ENCODE measurements around the gene ECD.
"Not testable (repeated sequence)": the region's sequence is repeated elsewhere in the genome, so short reads cannot be mapped to it uniquely, and the experiment has no call there.

The ECD gene

DNA sequence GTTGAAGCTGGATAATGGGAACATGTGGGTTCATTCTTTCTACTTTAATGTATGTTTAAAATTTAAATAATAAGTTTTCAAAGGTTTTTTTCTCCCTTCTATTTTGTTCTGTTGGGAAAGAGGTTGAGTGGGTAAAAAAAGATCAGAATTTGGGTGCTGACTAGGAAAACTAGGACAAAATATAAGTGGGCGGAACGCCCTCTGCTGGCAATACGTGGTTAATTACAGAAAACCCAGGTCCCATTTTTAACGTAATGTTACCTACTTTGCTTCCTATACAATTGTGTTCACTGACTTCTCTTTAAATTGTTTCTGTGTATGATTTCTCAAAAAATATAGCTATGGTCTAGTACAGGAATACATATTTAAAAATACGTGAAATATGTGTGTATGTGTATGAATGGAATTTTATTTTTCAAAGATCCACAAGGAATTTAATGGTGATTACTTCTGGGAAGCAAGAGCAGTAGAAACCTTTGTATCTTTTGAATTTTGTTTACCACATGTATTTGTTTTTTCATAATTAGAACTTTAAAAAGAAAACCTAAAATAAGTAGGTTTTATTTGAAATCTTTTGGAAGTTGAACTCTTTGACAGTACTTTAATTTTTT is 8.7 kb downstream of the ECD start:
- DNase-seq (ENCODE audit: low spot score), result peak; percentile 84

GRCh38 chr10:73156054-73156453 is 11.8 kb downstream of the ECD start:
- DNase-seq (ENCODE audit: low spot score), result no peak

DNA sequence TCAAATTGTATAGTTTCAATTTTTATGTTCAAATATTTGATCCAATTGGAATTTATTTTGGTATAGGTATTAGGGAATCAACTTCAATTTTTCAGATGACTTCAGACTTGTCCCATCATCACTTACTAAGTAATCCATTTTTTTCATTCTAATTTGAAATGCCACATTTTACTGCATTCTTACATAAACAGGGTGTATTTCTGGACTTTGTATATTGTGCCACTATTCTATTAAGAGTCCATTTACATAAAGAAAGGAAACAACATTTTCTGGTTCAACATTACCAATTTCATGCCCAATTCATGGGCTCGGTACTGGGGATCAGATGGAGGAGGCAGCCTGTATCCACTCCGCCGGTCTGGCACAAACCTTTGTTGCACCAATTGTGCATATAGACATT is 15.8 kb downstream of the ECD start:
- no peak for DNase-seq (ENCODE audit: low spot score)

DNA sequence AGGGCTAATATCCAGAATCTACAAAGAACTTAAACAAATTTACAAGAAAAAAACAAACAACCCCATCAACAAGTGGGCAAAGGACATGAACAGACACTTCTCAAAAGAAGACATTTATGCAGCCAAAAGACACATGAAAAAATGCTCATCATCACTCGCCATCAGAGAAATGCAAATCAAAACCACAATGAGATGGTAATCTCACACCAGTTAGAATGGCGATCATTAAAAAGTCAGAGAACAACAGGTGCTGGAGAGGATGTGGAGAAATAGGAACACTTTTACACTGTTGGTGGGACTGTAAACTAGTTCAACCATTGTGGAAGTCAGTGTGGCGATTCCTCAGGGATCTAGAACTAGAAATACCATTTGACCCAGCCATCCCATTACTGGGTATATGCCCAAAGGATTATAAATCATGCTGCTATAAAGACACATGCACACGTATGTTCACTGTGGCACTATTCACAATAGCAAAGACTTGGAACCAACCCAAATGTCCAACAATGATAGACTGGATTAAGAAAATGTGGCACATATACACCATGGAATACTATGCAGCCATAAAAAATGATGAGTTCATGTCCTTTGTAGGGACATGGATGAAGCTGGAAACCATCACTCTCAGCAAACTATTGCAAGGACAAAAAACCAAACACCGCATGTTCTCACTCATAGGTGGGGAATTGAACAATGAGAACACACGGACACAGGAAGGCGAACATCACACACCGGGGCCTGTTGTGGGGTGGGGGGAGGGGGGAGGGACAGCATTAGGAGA is 17.0 kb downstream of the ECD start:
- not testable (repeated sequence) for DNase-seq (ENCODE audit: low spot score)

DNA sequence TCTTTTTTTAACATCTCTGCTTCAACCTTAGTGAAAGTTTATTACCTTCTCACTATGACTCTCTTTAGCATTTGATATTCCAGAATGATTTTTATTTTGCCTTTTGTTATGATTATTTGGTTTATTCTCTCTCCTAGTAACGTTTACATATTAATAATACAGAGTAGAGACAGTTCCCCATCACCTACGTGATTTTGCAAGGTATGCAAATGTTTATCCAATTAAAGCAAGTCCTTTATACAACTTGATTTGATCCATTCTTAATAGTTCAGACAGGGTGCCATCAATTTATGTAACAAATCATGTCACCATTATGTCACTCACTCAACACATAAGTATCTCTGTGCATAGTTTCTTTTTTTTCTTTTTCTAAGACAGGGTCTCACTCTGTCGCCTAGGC is 26.2 kb downstream of the ECD start:
- no peak for DNase-seq (ENCODE audit: low spot score)

DNA sequence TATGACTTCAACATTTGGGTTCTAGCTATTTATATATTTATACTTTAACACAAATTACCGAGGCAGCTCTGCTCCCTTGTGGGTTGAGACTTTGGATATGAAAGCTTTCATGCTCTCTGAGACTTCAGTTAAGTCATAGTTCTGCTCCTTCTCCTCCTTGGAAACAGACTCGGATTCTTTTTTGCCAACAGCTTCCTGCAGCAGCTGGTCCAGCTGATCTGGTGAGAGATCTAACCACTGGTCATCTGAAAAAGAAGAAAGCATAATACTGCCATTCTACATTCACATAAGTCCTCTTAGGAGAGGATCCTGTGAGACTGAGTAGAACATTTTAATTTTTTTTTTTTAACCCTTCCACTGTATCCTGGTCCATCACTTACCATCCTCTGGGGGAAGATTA is 28.6 kb downstream of the ECD start:
- DNase-seq (ENCODE audit: low spot score), result no peak

GRCh38 chr10:73136627-73137026 is 31.2 kb downstream of the ECD start:
- no peak for DNase-seq (ENCODE audit: low spot score)

DNA sequence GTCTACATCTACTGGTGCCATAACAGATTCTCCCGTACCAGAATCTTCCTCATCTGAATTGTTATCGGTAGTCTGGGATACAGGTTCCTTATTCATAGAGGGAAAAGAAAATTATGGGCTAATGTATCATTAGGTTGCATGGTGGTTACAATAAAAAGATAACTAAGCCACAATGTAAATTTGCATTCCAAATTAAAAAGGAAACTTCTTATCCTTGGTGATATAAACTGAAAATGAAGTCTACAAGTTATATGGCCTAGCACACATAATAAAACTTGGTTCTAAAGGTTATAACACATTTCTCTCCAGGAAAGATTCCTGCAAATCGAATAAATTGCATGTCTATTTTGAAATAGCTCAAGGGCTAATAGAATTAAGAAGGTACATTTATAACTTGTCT is 33.1 kb downstream of the ECD start:
- no peak for DNase-seq (ENCODE audit: low spot score)

GRCh38 chr10:73131913-73132686 is 35.7 kb downstream of the ECD start:
- no peak for DNase-seq (ENCODE audit: low spot score)

DNA sequence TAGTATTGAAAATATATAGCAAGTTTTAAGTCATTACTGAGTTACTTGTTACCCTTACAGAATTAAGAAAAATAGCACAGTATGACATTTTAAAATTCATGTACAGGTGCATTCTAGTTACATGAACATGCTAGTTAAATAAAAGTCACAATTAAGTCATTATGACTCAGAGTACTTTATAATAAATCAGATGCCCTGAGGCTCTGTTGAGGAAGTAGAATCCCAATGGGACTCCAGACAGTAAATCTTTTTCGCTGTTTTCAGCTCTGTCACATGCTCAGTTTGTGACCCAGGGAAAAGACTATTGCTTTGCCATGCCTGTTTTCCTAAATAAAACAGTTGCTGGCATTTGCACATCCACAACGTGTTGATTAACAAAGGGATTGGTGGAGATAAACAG is 36.5 kb downstream of the ECD start:
- no peak for DNase-seq (ENCODE audit: low spot score)

DNA sequence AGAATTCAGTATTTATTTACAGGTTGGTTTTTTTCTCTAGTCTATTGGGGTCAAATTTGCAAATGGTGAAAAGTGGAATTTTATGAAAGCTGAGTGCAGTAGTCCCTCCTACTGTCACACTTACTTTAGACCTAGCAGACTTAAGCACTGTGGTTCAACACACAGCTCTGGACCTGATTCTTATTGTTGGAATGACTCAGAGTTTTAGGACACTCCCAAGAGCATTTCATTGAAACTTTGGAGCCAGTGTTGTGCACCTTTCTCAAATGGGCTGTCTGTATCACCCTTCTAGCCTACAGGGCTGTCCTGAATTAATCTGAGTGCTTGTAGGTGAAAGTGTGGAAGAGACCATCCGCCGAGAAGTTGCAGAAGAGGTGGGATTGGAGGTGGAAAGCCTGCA is 41.5 kb downstream of the ECD start:
- no peak for DNase-seq (ENCODE audit: low spot score)

DNA sequence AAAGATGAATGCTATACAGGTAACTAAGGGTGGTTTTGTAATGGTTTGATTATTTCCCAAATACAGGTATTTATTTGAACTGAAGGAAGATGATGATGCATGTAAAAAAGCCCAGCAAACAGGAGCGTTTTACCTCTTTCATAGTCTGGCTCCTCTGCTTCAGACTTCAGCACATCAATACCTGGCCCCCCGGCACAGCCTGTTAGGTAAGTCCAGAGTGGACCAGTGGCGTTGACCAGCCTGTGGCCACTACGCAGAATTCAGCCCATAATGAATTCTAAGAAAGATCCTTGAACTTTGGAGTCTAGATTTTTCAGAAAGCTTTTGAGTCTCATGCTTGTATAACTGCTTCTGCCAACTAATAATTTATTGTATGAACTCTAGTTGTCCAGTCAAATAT is 47.9 kb downstream of the ECD start:
- DNase-seq (ENCODE audit: low spot score), result no peak

GRCh38 chr10:73119457-73119856 is 48.4 kb downstream of the ECD start:
- DNase-seq (ENCODE audit: low spot score), result no peak

- no peak for DNase-seq (ENCODE audit: low spot score)
Measured at GRCh38 chr10:73117976-73118743, 49.6 kb downstream of the ECD start.

DNA sequence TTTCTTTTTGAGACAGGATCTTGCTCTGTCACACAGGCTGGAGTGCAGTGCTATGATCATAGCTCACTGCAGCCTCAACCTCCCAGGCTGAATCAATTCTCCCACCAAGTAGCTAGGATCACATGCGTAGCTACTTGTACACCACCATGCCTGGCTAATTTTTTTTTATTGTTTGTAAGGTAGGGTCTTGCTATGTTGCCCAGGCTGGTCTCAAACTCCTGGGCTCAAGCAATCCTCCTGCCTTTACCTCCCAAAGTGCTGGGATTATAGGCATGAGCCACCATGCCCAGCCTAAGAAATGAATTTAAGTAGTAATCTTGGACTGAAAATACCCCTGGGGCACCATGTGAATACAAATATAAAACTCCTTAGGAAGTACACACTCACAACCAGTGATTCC is 51.8 kb downstream of the ECD start:
- no peak for DNase-seq (ENCODE audit: low spot score)

DNA sequence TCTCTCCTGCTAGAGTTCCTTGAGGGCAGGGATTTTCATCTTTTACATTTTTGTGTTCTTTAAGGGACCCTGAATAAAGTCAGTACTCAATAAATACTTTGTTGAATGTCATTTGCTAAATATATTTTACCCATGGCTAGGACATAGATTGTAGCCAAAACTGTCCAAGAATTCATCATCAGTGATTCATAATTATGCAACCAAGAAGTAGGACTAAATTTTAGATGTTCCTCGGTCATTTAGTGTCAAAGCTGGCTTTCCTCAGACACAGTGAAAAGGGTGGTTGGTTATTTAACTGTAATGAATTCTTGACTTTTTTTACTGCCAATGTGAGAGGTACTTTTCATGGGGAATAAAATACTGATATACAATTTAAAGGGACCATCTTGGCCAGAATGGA is 54.3 kb downstream of the ECD start:
- no peak for DNase-seq (ENCODE audit: low spot score)

- DNase-seq (ENCODE audit: low spot score), result not testable (repeated sequence)
Measured at GRCh38 chr10:73112032-73112431, 55.8 kb downstream of the ECD start.

DNA sequence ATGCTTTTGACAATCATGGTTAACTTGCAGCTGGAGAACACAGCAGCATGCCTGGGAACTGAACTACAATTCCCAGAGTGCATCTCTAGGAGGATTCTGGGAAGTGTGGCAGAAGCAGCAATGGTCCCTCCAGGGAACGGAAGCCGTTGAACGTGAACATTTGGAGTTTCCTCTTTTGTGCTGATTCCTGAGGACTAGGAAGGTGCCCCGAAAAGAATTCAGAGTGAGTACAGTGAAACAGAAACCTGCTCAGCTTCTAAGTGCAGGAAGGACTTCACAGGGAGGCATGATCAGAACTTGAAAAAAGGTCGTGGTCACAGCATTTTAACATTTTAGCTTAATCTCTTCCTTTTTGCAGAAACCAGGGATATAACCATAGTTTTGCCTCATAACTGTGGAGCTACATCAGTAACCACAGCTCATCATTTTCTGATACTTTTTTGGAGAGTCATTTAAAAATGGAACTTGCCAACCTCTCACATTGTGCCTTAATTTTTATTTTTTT is 57.4 kb downstream of the ECD start, which contains the start of gene NUDT13:
Gene NUDT13 (plus strand): TSS at position 111 of the 505 bp plus-strand sequence. CDS start 3,911 bp downstream, outside the sequence.
- DNase-seq (ENCODE audit: low spot score), result peak; percentile 31

- not testable (repeated sequence) for DNase-seq (ENCODE audit: low spot score)
Measured at GRCh38 chr10:73109248-73109652, 58.6 kb downstream of the ECD start.

DNA sequence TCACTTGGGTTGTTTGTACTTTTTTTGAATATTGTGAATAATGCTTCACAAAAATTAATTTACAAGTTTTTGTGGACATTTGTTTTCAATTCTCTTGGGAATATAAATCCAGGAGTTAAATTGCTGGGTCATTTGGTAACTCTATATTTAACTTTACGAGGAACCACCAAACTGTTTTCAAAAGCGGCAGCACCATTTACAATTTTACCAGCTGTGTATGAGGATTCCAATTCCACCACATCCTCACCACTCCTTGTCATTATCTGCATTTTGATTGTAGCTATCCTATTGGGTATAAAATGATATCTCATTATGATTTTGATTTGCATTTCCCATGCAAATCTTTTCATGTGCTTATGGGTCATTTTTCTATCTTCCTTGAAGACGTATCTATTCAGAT is 61.5 kb downstream of the ECD start:
- no peak for DNase-seq (ENCODE audit: low spot score)

- DNase-seq (ENCODE audit: low spot score), result no peak
Measured at GRCh38 chr10:73099141-73099540, 68.7 kb downstream of the ECD start.

DNA sequence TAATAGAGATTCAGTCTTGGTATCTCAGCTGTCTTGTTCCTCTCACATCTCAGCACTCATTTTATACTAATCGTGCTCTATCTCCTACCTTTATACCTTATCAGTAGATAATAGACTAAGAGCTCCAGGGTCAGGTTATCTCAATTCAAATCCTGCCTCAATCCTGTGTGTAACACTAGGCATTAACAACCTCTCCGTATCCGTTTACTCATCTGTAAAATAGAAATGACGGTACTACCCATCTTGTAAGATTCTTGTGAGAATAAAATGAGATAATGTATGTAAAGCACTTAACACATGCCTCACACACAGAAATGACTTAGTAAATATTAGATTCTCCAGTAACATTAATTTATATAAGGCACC is 70.5 kb downstream of the ECD start:
- DNase-seq (ENCODE audit: low spot score), result no peak

Data from hematopoietic multipotent progenitor cell treated with erythropoietin and hydrocortisone succinate and interleukin-3 and kit ligand, for 17 days (in vitro differentiated cells).